C4-2B (cell line): ENCODE data around the gene DGKQ.

Experiments used
- ZFX ChIP-seq: fragments of 450-650 bp; IDR thresholded peaks from 2 replicates; pipeline ENCODE4 v1.6.1; 2017
- TF ChIP-seq, protein P1 (sequence below): fragments of 450-650 bp; conservative IDR thresholded peaks from 2 replicates; pipeline ENCODE4 v1.5.1; 2017; ENCODE audit warnings: mild to moderate bottlenecking

DNA sequence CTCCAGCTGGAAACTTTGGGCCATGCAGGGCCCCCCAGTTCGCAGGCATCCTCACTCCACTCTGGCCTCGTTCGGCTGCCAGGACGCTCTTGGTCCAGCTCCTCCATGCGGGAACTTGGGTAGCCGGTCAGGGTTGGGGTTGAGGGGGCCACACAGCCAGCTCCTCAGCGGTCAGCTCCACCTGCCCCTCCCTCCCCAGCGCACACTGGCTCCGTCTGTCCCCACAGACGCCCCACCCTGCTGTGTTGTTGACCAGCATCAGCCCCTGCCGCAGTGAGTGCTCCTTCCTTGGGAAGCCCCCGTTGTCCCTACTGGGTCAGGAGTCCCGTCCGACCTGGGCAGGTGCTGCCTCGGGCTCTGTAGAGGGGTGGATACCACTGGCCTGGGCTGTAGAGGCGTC is 43.8 kb upstream of the DGKQ start:
- TF ChIP-seq, protein P1, sequence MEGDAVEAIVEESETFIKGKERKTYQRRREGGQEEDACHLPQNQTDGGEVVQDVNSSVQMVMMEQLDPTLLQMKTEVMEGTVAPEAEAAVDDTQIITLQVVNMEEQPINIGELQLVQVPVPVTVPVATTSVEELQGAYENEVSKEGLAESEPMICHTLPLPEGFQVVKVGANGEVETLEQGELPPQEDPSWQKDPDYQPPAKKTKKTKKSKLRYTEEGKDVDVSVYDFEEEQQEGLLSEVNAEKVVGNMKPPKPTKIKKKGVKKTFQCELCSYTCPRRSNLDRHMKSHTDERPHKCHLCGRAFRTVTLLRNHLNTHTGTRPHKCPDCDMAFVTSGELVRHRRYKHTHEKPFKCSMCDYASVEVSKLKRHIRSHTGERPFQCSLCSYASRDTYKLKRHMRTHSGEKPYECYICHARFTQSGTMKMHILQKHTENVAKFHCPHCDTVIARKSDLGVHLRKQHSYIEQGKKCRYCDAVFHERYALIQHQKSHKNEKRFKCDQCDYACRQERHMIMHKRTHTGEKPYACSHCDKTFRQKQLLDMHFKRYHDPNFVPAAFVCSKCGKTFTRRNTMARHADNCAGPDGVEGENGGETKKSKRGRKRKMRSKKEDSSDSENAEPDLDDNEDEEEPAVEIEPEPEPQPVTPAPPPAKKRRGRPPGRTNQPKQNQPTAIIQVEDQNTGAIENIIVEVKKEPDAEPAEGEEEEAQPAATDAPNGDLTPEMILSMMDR, result no peak
- TF ChIP-seq ZFX, result no peak
